ENCODE results near the gene SMCP. TPM values are rescaled to one million over a fixed set of nuclear protein-coding genes. Genes with fewer than 3 reads are reported as not detected.

The SMCP gene
- total RNA-seq, 1 experiment from 2014 or later: not detected

DNA sequence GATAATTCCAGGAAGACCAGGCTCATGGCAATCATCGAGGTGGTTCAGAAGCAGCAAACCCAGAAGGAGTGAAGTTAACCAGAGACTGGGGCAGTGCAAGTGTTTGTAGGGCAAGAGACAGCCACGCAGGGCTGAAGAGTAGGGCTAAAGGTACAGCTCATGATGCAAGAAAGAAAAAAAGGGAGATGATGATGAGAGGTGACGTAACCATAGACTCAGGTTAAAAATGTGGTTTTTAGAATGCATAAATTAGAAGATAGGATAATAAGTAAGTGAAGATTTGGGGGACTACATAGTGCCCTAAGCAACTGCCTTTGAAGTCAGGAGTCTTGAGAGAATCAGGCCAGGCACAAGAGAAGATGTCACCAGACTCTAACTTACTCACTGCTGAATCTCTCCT is 18.0 kb upstream of the SMCP start:
- no peak for DNase-seq (ENCODE audit: low spot score)

DNA sequence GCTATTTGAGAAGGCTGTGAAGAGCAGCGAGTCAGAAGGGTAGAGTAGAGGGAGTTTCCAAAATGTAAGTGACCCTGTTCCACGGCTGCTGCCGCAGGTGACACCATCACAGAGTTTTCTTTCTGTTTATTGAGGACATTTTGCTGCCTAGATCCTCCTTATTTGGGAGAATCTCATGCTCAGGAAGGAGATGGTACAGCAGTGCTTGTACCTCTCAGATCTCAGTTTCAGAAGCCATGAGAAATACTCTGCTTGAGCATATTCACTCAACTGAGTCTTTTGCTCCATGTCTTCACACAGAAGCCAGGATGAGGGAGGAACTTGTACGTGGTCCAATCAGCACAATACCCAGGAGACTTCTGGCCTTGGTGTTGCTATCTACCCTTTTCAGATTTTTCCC is 16.7 kb upstream of the SMCP start:
- no peak overlapping the region for H3K27ac ChIP-seq (ENCODE audit: low read depth, low read length, poor library complexity, severe bottlenecking)
- no peaks in the 10 kb centered on the region for H3K27me3 ChIP-seq (replicated peaks; ENCODE audit: insufficient read depth, low read depth, low read length, poor library complexity)
- H3K4me3 ChIP-seq (ENCODE audit: low read depth, low read length, poor library complexity, severe bottlenecking): no peak overlapping the region
- no peaks in the 10 kb centered on the region for H3K9me3 ChIP-seq (ENCODE audit: low read depth, low read length, poor library complexity, severe bottlenecking)
- H3K36me3 ChIP-seq (ENCODE audit: insufficient read depth, low read length, poor library complexity, severe bottlenecking): no peaks in the 10 kb centered on the region
- no TSS peak for BruUV-seq (replicated peaks)
- POLR2A ChIA-PET (ENCODE audit: low non-redundant PET): no interaction called here
- H3K4me1 ChIP-seq (ENCODE audit: insufficient read depth, low read length, poor library complexity, severe bottlenecking): no peaks in the 10 kb centered on the region
- no peak for TF ChIP-seq EZH2 (IDR thresholded peaks at IDR 0.05; ENCODE audit: borderline replicate concordance, low read depth, low read length, poor library complexity, severe bottlenecking)
- TF ChIP-seq, protein P1, sequence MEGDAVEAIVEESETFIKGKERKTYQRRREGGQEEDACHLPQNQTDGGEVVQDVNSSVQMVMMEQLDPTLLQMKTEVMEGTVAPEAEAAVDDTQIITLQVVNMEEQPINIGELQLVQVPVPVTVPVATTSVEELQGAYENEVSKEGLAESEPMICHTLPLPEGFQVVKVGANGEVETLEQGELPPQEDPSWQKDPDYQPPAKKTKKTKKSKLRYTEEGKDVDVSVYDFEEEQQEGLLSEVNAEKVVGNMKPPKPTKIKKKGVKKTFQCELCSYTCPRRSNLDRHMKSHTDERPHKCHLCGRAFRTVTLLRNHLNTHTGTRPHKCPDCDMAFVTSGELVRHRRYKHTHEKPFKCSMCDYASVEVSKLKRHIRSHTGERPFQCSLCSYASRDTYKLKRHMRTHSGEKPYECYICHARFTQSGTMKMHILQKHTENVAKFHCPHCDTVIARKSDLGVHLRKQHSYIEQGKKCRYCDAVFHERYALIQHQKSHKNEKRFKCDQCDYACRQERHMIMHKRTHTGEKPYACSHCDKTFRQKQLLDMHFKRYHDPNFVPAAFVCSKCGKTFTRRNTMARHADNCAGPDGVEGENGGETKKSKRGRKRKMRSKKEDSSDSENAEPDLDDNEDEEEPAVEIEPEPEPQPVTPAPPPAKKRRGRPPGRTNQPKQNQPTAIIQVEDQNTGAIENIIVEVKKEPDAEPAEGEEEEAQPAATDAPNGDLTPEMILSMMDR (conservative IDR thresholded peaks at IDR 0.05; ENCODE audit: low read depth, low read length): no peak
- no peak for DNase-seq (ENCODE audit: low spot score)
- CTCF ChIA-PET: interaction anchor here (0.6 kb wide), 1 partner anchor 366 kb away, joined by 3 read pairs; no protein-coding TSS in a partner anchor
- intact Hi-C loops (cut with micrococcal nuclease; ENCODE audit: unreplicated experiment): no loop called here

More for the DNA sequence above, 18.0 kb upstream of the SMCP start:
- no peak for TF ChIP-seq EZH2 (IDR thresholded peaks at IDR 0.05; ENCODE audit: borderline replicate concordance, low read depth, low read length, poor library complexity, severe bottlenecking)
- TF ChIP-seq, protein P1 (conservative IDR thresholded peaks at IDR 0.05; ENCODE audit: low read depth, low read length): no peak
- ChIA-PET CTCF (no interaction called here), POLR2A (ENCODE audit: low non-redundant PET) (no interaction called here)
- H3K4me3 ChIP-seq (ENCODE audit: low read depth, low read length, poor library complexity, severe bottlenecking): no peak overlapping the region
- no TSS peak for BruUV-seq (replicated peaks)
- no peaks in the 10 kb centered on the region for H3K27me3 ChIP-seq (replicated peaks; ENCODE audit: insufficient read depth, low read depth, low read length, poor library complexity)
- H3K36me3 ChIP-seq (ENCODE audit: insufficient read depth, low read length, poor library complexity, severe bottlenecking): no peaks in the 10 kb centered on the region
- intact Hi-C loops (cut with micrococcal nuclease; ENCODE audit: unreplicated experiment): no loop called here
- no peak overlapping the region for H3K27ac ChIP-seq (ENCODE audit: low read depth, low read length, poor library complexity, severe bottlenecking)
- H3K9me3 ChIP-seq (ENCODE audit: low read depth, low read length, poor library complexity, severe bottlenecking): no peaks in the 10 kb centered on the region
- H3K4me1 ChIP-seq (ENCODE audit: insufficient read depth, low read length, poor library complexity, severe bottlenecking): no peaks in the 10 kb centered on the region

GRCh38 chr1:152864443-152864842 is 13.7 kb upstream of the SMCP start:
- H3K36me3 ChIP-seq (ENCODE audit: insufficient read depth, low read length, poor library complexity, severe bottlenecking): no peaks in the 10 kb centered on the region
- peaks cover 6% of the 10 kb centered on the region for H3K27me3 ChIP-seq (replicated peaks; ENCODE audit: insufficient read depth, low read depth, low read length, poor library complexity)
- CTCF ChIA-PET: no interaction called here
- no peak for DNase-seq (ENCODE audit: low spot score)
- H3K4me3 ChIP-seq (ENCODE audit: low read depth, low read length, poor library complexity, severe bottlenecking): no peak overlapping the region
- intact Hi-C loops (cut with micrococcal nuclease; ENCODE audit: unreplicated experiment): no loop called here
- TF ChIP-seq, protein P1 (conservative IDR thresholded peaks at IDR 0.05; ENCODE audit: low read depth, low read length): no peak
- no peak for TF ChIP-seq EZH2 (IDR thresholded peaks at IDR 0.05; ENCODE audit: borderline replicate concordance, low read depth, low read length, poor library complexity, severe bottlenecking)
- no TSS peak for BruUV-seq (replicated peaks)
- no peaks in the 10 kb centered on the region for H3K9me3 ChIP-seq (ENCODE audit: low read depth, low read length, poor library complexity, severe bottlenecking)
- POLR2A ChIA-PET (ENCODE audit: low non-redundant PET): no interaction called here
- no peaks in the 10 kb centered on the region for H3K4me1 ChIP-seq (ENCODE audit: insufficient read depth, low read length, poor library complexity, severe bottlenecking)
- H3K27ac ChIP-seq (ENCODE audit: low read depth, low read length, poor library complexity, severe bottlenecking): no peak overlapping the region
